ENCODE results near the gene OGFOD2. TPM values are rescaled to one million over a fixed set of nuclear protein-coding genes. Genes with fewer than 3 reads are reported as not detected.

OGFOD2 gene
- total and polyA plus RNA-seq, 3 donors from 2014 or later: 35.0 to 56.5 (median 47.2) TPM

DNA sequence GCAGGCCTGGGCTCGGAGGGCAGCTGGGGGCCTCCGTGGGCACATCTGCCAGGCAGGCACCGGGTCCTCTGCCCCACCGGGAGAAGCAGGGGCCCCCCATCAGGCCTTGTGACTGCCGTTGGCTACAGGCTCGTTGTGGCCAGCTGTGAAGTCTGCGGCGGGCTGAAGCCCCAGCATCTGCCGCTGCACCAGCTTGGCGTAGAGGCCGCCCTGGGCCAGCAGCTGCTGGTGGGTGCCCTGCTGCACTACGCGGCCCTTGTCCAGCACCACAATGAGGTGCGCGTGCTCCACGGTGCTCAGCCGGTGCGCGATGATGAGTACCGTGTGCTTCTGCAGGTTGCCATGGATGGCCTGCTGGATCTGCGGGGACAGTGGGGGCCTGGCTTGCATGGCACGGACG lies 45.2 kb upstream of the OGFOD2 start:
- WGBS, 2 donors: 80 to 95% methylated on average over 1 to 21 of the region's 23 CpGs
- intact Hi-C loops (cut with DNase I; ENCODE audit: low total_unique reads): no loop called here
- no peaks in the 10 kb centered on the region for H3K36me3 ChIP-seq (ENCODE audit: low read depth, missing control alignments)

DNA sequence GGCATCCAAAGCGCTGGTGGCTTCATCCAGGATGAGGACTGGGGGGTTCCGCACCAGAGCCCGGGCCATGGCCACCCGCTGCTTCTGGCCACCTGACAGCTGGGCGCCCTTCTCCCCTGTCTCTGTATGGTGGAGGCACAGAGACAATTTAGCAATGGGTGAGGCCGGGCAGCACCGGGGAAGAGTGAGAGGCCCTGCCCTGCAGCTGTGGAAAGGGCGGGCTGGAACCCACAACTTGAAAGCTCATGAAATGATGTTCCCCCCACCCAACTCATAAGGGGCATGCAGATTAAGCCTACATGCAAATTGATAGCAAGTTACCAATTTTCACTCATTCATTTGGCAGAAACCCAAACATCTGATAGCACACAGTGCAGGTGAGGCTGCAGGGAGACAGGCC lies 42.8 kb upstream of the OGFOD2 start:
- Histone ChIP-seq H3K36me3 (ENCODE audit: low read depth, missing control alignments) (no peaks in the 10 kb centered on the region), H3K4me3 (no peak overlapping the region), H3K9me3 (no peaks in the 10 kb centered on the region), H3K27me3 (no peaks in the 10 kb centered on the region), H3K4me1 (no peaks in the 10 kb centered on the region), H3K27ac (no peak overlapping the region)
- WGBS, 2 donors: 94 to 100% methylated on average over 4 to 8 of the region's 8 CpGs
- intact Hi-C loops (cut with DNase I; ENCODE audit: low total_unique reads): no loop called here
- no peak for TF ChIP-seq POLR2A (IDR thresholded peaks at IDR 0.05)
- TF ChIP-seq, protein P1, sequence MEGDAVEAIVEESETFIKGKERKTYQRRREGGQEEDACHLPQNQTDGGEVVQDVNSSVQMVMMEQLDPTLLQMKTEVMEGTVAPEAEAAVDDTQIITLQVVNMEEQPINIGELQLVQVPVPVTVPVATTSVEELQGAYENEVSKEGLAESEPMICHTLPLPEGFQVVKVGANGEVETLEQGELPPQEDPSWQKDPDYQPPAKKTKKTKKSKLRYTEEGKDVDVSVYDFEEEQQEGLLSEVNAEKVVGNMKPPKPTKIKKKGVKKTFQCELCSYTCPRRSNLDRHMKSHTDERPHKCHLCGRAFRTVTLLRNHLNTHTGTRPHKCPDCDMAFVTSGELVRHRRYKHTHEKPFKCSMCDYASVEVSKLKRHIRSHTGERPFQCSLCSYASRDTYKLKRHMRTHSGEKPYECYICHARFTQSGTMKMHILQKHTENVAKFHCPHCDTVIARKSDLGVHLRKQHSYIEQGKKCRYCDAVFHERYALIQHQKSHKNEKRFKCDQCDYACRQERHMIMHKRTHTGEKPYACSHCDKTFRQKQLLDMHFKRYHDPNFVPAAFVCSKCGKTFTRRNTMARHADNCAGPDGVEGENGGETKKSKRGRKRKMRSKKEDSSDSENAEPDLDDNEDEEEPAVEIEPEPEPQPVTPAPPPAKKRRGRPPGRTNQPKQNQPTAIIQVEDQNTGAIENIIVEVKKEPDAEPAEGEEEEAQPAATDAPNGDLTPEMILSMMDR (IDR thresholded peaks at IDR 0.05): no peak
- no peak for DNase-seq

More for the DNA sequence above, 45.2 kb upstream of the OGFOD2 start:
- Histone ChIP-seq H3K27me3 (no peaks in the 10 kb centered on the region), H3K9me3 (no peaks in the 10 kb centered on the region), H3K4me1 (no peaks in the 10 kb centered on the region), H3K4me3 (no peak overlapping the region), H3K27ac (no peak overlapping the region)
- no peak for DNase-seq
- no peak for TF ChIP-seq POLR2A (IDR thresholded peaks at IDR 0.05)
- TF ChIP-seq, protein P1 (IDR thresholded peaks at IDR 0.05): no peak

DNA sequence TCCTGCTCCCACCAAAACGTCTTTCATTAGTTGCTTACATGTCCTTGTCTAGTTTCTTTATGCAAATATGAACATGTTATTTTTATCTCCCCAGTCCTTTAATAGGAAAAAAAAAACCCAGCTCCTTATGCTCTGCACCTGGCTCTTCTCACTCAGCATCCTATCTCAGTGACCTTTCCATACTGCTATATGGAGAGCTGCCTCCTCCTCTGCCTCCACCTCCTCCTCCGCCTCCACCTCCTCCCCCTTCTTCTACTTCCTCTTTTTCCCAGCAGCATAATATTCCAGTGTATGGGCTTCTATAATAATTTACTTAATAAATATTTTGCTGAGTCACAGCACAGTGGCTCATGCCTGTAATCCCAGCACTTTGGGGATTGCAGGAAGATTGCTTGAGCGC lies 40.3 kb upstream of the OGFOD2 start:
- DNase-seq: no peak

DNA sequence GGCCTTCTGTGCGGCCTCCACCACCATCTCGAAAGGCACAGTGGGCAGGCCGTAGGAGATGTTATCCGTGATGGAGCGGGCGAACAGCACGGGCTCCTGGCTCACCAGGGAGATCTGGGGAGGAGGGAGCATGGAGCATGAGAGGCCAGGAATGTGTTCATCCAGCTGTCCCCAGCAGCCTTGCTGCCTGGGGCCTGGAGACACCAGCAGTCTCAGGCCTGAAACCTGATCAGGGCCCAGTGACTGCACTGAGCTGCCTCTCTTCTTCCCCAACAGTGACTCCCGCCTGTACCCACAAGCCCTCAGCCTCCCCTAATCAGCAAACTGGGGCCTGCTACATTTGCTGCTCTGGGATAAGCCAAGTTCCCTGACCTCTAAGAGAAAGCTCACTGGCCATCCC lies 39.7 kb upstream of the OGFOD2 start:
- DNase-seq: no peak
- no peaks in the 10 kb centered on the region for H3K9me3 ChIP-seq
- H3K27ac ChIP-seq: no peak overlapping the region
- 86 to 95% methylated on average over 5 to 8 of the region's 8 CpGs for WGBS, 2 donors
- H3K4me3 ChIP-seq: no peak overlapping the region
- H3K4me1 ChIP-seq: no peaks in the 10 kb centered on the region
- H3K36me3 ChIP-seq (ENCODE audit: low read depth, missing control alignments): no peaks in the 10 kb centered on the region
- no peak for TF ChIP-seq POLR2A (IDR thresholded peaks at IDR 0.05)
- H3K27me3 ChIP-seq: no peaks in the 10 kb centered on the region
- intact Hi-C loops (cut with DNase I; ENCODE audit: low total_unique reads): no loop called here

More for the DNA sequence above, 40.3 kb upstream of the OGFOD2 start:
- H3K36me3 ChIP-seq (ENCODE audit: low read depth, missing control alignments): no peaks in the 10 kb centered on the region
- intact Hi-C loops (cut with DNase I; ENCODE audit: low total_unique reads): no loop called here
- WGBS, 2 donors: 76 to 84% methylated on average over 3 of the region's 3 CpGs
- TF ChIP-seq, protein P1 (IDR thresholded peaks at IDR 0.05): no peak
- TF ChIP-seq POLR2A (IDR thresholded peaks at IDR 0.05): no peak
- no peaks in the 10 kb centered on the region for H3K4me1 ChIP-seq
- H3K9me3 ChIP-seq: no peaks in the 10 kb centered on the region
- no peak overlapping the region for H3K27ac ChIP-seq
- no peak overlapping the region for H3K4me3 ChIP-seq
- no peaks in the 10 kb centered on the region for H3K27me3 ChIP-seq

DNA sequence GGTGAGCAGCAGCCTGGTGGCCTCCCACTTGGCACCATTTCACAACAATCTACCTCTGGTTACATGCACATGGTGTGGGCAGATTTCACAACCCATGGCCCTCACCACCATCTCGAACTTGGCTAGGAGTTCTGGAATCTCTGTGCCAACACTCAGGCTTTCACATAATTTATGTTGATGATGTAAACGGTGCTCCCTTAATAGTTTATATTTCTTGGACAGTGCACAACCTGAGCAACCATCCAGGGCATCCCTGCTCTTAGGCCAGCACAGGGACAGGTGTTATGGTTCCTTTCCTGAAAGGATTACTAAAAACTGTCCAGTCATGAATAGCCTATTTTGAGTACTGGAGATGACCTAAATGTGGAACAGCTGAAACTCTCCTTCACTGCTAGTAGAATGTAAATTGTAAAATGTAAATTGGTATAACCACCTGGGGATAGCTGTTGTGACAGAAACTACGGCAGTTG lies 37.4 kb upstream of the OGFOD2 start:
- WGBS, 2 donors: 75 to 83% methylated on average over 3 of the region's 3 CpGs
- Histone ChIP-seq H3K27me3 (no peaks in the 10 kb centered on the region), H3K4me3 (no peak overlapping the region), H3K9me3 (no peaks in the 10 kb centered on the region), H3K36me3 (ENCODE audit: low read depth, missing control alignments) (no peaks in the 10 kb centered on the region), H3K4me1 (peaks cover 2% of the 10 kb centered on the region), H3K27ac (no peak overlapping the region)
- intact Hi-C loops (cut with DNase I; ENCODE audit: low total_unique reads): no loop called here
- no peak for TF ChIP-seq POLR2A (IDR thresholded peaks at IDR 0.05)
- TF ChIP-seq, protein P1 (IDR thresholded peaks at IDR 0.05): no peak
- no peak for DNase-seq
